Measurements from ENCODE around the gene CHIT1.
A peak's percentile ranks its signal among the peaks of the same experiment; 100 is the strongest.
"Not testable (repeated sequence)": the region's sequence is repeated elsewhere in the genome, so short reads cannot be mapped to it uniquely, and the experiment has no call there.

CHIT1 gene

GRCh38 chr1:203229471-203230135 is at the start of gene CHIT1:
CHIT1 (minus strand) TSS chr1:203229673; CDS start chr1:203229636, 37 bp downstream.
- DNase-seq = no peak

GRCh38 chr1:203278885-203279406 is 49.5 kb upstream of the CHIT1 start:
- DNase-seq = no peak

- peak; percentile 23 for DNase-seq
Observed at GRCh38 chr1:203278082-203278884, 48.8 kb upstream of the CHIT1 start.

GRCh38 chr1:203276916-203277545 is 47.6 kb upstream of the CHIT1 start:
- no peak for DNase-seq

GRCh38 chr1:203276408-203276807 is 46.9 kb upstream of the CHIT1 start:
- DNase-seq = no peak

- DNase-seq = no peak
Observed at GRCh38 chr1:203275656-203276272, 46.3 kb upstream of the CHIT1 start.

- no peak for DNase-seq
Observed at GRCh38 chr1:203274603-203275381, 45.3 kb upstream of the CHIT1 start.

- DNase-seq = no peak
Observed at GRCh38 chr1:203273869-203274602, 44.6 kb upstream of the CHIT1 start.

- peak; percentile 67 for DNase-seq
Observed at GRCh38 chr1:203273206-203273868, 43.9 kb upstream of the CHIT1 start.

GRCh38 chr1:203272633-203273205 is 43.2 kb upstream of the CHIT1 start:
- no peak for DNase-seq

GRCh38 chr1:203271962-203272632 is 42.6 kb upstream of the CHIT1 start:
- no peak for DNase-seq

GRCh38 chr1:203271018-203271743 is 41.7 kb upstream of the CHIT1 start:
- no peak for DNase-seq

- DNase-seq = no peak
Observed at GRCh38 chr1:203270448-203270847, 41.0 kb upstream of the CHIT1 start.

- DNase-seq = no peak
Observed at GRCh38 chr1:203269654-203270020, 40.2 kb upstream of the CHIT1 start.

- DNase-seq = peak; percentile 34
Observed at GRCh38 chr1:203268901-203269653, 39.6 kb upstream of the CHIT1 start.

- no peak for DNase-seq
Observed at GRCh38 chr1:203267912-203268311, 38.4 kb upstream of the CHIT1 start.

- DNase-seq = no peak
Observed at GRCh38 chr1:203267347-203267846, 37.9 kb upstream of the CHIT1 start.

- DNase-seq = not testable (repeated sequence)
Observed at GRCh38 chr1:203266140-203266539, 36.7 kb upstream of the CHIT1 start.

All from NCI-H1417 treated with DMSO at 0.1 percent for 48 hours (cell line).